ENCODE data around the gene ENDOV. TPM values are rescaled to one million over a fixed set of nuclear protein-coding genes. Genes with fewer than 3 reads are reported as not detected.
"Not testable (repeated sequence)": the region's sequence is repeated elsewhere in the genome, so short reads cannot be mapped to it uniquely, and the experiment has no call there.

The ENDOV gene
- total and polyA plus RNA-seq, 2 experiments from 2014 or later, result 21.2 to 33.8 TPM

DNA sequence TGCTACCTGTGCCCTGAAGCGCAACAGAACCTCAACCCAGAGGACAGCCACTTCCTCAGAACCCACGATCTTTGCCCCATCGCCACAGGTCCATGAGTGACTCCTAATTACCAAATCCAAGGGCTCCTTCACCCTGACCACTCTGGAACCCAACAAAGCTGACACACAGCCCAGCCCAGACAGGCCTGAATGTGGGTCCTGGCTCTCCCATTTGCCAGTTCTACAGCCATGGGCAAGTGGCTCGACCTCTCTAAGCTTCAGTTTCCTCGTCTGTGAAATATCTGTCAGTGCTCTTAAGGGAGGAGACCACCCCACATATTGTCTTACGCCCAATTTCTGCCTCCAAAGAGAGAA is 18.0 kb upstream of the ENDOV start:
- H3K9me2 ChIP-seq (replicated peaks; ENCODE audit: insufficient read depth), result no peaks in the 10 kb centered on the region
- no peaks in the 10 kb centered on the region for H3K36me3 ChIP-seq (replicated peaks; ENCODE audit: insufficient read depth, low read depth)
- H3K9me3 ChIP-seq (ENCODE audit: low read depth), result no peaks in the 10 kb centered on the region
- no peaks in the 10 kb centered on the region for H3K27me3 ChIP-seq
- no peak for TF ChIP-seq EZH2 (IDR thresholded peaks at IDR 0.05; ENCODE audit: borderline replicate concordance)
- TF ChIP-seq EZH2phosphoT487 (IDR thresholded peaks at IDR 0.05; ENCODE audit: low read depth, severe bottlenecking, unreplicated experiment), result no peak
- TF ChIP-seq CTCF (IDR thresholded peaks at IDR 0.05; ENCODE audit: poor library complexity), result no peak
- 88% methylated on average over 6 of the region's 6 CpGs for WGBS (ENCODE audit: low lambda C conversion rate, missing lambda C conversion rate)
- H3K4me1 ChIP-seq (ENCODE audit: insufficient read depth), result no peaks in the 10 kb centered on the region
- no peak overlapping the region for H2AFZ ChIP-seq
- H3K4me3 ChIP-seq, result no peak overlapping the region
- DNase-seq (ENCODE audit: low spot score), result no peak
- no peak overlapping the region for H3K4me2 ChIP-seq
- H3K27ac ChIP-seq, result no peak overlapping the region
- H3K79me2 ChIP-seq, result no peaks in the 10 kb centered on the region
- no peaks in the 10 kb centered on the region for H4K20me1 ChIP-seq (ENCODE audit: insufficient read depth, poor library complexity, severe bottlenecking)

DNA sequence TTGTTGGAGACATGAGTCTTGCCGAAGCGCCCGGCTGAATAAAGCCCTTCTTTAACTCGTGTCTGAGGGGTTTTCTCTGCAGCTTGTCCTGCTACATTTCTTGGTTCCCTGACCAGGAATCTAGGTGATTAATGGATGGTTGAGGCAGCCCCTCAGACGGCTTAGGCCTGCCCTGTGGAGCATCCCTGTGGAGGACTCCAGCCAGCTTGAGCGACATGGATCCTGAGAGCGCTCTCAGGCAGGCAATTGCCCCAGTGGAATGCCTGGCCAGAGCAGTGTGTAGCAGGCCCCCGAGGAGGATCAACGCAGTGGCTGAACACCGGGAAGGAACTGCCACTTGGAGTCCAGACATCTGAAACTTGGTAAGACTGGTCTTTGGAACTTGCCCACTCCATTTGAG is 17.3 kb upstream of the ENDOV start:
- Histone ChIP-seq H3K9me2 (replicated peaks; ENCODE audit: insufficient read depth) (no peaks in the 10 kb centered on the region), H3K9me3 (ENCODE audit: low read depth) (no peaks in the 10 kb centered on the region), H3K4me3 (no peak overlapping the region), H2AFZ (no peak overlapping the region), H3K4me2 (no peak overlapping the region), H4K20me1 (ENCODE audit: insufficient read depth, poor library complexity, severe bottlenecking) (no peaks in the 10 kb centered on the region), H3K27ac (no peak overlapping the region), H3K4me1 (ENCODE audit: insufficient read depth) (no peaks in the 10 kb centered on the region), H3K79me2 (no peaks in the 10 kb centered on the region), H3K27me3 (no peaks in the 10 kb centered on the region), H3K36me3 (replicated peaks; ENCODE audit: insufficient read depth, low read depth) (no peaks in the 10 kb centered on the region)
- TF ChIP-seq EZH2phosphoT487 (IDR thresholded peaks at IDR 0.05; ENCODE audit: low read depth, severe bottlenecking, unreplicated experiment), result no peak
- TF ChIP-seq EZH2 (IDR thresholded peaks at IDR 0.05; ENCODE audit: borderline replicate concordance), result no peak
- no peak for TF ChIP-seq CTCF (IDR thresholded peaks at IDR 0.05; ENCODE audit: poor library complexity)
- no peak for DNase-seq (ENCODE audit: low spot score)
- 81% methylated on average over 10 of the region's 10 CpGs for WGBS (ENCODE audit: low lambda C conversion rate, missing lambda C conversion rate)

- H3K79me2 ChIP-seq; H3K36me3 ChIP-seq (replicated peaks; ENCODE audit: insufficient read depth, low read depth); H2AFZ ChIP-seq; DNase-seq (ENCODE audit: low spot score); H3K4me3 ChIP-seq; H3K9me3 ChIP-seq (ENCODE audit: low read depth); H3K27me3 ChIP-seq; H3K4me1 ChIP-seq (ENCODE audit: insufficient read depth); H3K9me2 ChIP-seq (replicated peaks; ENCODE audit: insufficient read depth); H3K27ac ChIP-seq; H3K4me2 ChIP-seq; H4K20me1 ChIP-seq (ENCODE audit: insufficient read depth, poor library complexity, severe bottlenecking): not testable (repeated sequence)
- WGBS (ENCODE audit: low lambda C conversion rate, missing lambda C conversion rate), result 81% methylated on average over 7 of the region's 9 CpGs
These were observed 13.9 kb upstream of the ENDOV start for GRCh38 chr17:80401086-80401485.

- not testable (repeated sequence) for H3K27ac ChIP-seq; H3K79me2 ChIP-seq; H3K4me1 ChIP-seq (ENCODE audit: insufficient read depth); H3K27me3 ChIP-seq; H3K36me3 ChIP-seq (replicated peaks; ENCODE audit: insufficient read depth, low read depth); H3K9me3 ChIP-seq (ENCODE audit: low read depth); H3K4me2 ChIP-seq; H2AFZ ChIP-seq; H4K20me1 ChIP-seq (ENCODE audit: insufficient read depth, poor library complexity, severe bottlenecking); H3K9me2 ChIP-seq (replicated peaks; ENCODE audit: insufficient read depth); DNase-seq (ENCODE audit: low spot score); H3K4me3 ChIP-seq
- 95% methylated on average over 13 of the region's 13 CpGs for WGBS (ENCODE audit: low lambda C conversion rate, missing lambda C conversion rate)
These were observed 12.9 kb upstream of the ENDOV start for GRCh38 chr17:80402102-80402501.

DNA sequence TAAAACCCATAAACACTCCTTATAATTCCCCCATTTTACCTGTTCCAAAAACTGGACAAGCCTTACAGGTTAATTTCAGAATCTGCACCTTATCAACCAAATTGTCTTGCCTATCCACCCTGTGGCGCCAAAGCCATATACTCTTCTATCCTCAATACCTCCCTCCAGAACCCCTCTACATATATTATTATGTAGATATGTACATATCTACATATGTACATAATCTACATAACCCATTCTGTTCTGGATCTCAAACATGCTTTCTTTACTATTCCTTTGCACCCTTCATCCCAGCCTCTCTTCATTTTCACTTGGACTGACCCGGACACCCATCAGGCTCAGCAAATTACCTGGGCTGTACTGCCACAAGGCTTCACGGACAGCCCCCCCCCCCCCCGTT is 12.0 kb upstream of the ENDOV start:
- H3K9me2 ChIP-seq (replicated peaks; ENCODE audit: insufficient read depth), result no peaks in the 10 kb centered on the region
- no peak for DNase-seq (ENCODE audit: low spot score)

More for the DNA sequence above, 12.0 kb upstream of the ENDOV start:
- no peak overlapping the region for H2AFZ ChIP-seq
- H3K27ac ChIP-seq, result no peak overlapping the region
- H3K27me3 ChIP-seq, result no peaks in the 10 kb centered on the region
- no peak for TF ChIP-seq EZH2phosphoT487 (IDR thresholded peaks at IDR 0.05; ENCODE audit: low read depth, severe bottlenecking, unreplicated experiment)
- TF ChIP-seq CTCF (IDR thresholded peaks at IDR 0.05; ENCODE audit: poor library complexity), result no peak
- TF ChIP-seq EZH2 (IDR thresholded peaks at IDR 0.05; ENCODE audit: borderline replicate concordance), result no peak
- H4K20me1 ChIP-seq (ENCODE audit: insufficient read depth, poor library complexity, severe bottlenecking), result no peaks in the 10 kb centered on the region
- H3K4me3 ChIP-seq, result no peak overlapping the region
- 93% methylated on average over 4 of the region's 4 CpGs for WGBS (ENCODE audit: low lambda C conversion rate, missing lambda C conversion rate)
- H3K4me1 ChIP-seq (ENCODE audit: insufficient read depth), result no peaks in the 10 kb centered on the region
- no peaks in the 10 kb centered on the region for H3K79me2 ChIP-seq
- no peaks in the 10 kb centered on the region for H3K36me3 ChIP-seq (replicated peaks; ENCODE audit: insufficient read depth, low read depth)
- no peak overlapping the region for H3K4me2 ChIP-seq
- no peaks in the 10 kb centered on the region for H3K9me3 ChIP-seq (ENCODE audit: low read depth)

Data from hepatocyte (in vitro differentiated cells).